ENCODE data around the gene HELZ.

The HELZ gene

DNA sequence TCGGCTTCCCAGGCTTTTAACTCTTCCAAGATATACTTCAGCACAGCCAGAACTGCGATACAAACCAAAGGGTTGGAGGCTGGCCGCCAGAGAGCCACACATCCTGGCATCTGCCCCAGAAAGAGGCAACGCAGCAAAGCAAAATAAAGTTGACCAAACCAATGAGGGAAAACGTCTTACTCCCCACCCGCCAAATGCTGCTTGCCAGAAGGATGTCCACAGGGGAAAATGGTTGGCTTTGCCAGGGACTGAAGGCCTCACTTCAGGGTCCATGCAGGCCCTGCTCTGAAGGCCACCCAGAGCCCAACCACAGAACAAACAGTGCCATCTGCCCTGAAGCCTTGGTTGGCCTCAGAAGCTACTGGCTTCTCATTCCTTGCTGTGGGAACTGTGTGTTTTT lies 185.6 kb downstream of the HELZ start:
- Histone ChIP-seq H3K4me1 (ENCODE audit: control insufficient read depth, insufficient read depth, low read length) (no peaks in the 10 kb centered on the region), H3K9me3 (ENCODE audit: control insufficient read depth, low read length) (no peaks in the 10 kb centered on the region), H3K27ac (ENCODE audit: insufficient read depth, low read depth, low read length, poor library complexity, severe bottlenecking) (no peak overlapping the region), H3K27me3 (ENCODE audit: control insufficient read depth, insufficient read depth, low read length, poor library complexity, severe bottlenecking) (no peaks in the 10 kb centered on the region), H3K36me3 (ENCODE audit: control insufficient read depth, insufficient read depth, low read length) (no peaks in the 10 kb centered on the region), H3K4me3 (ENCODE audit: insufficient read depth, low read depth, low read length) (no peak overlapping the region)
- 92 to 94% methylated on average over 6 of the region's 6 CpGs for WGBS, 2 experiments

DNA sequence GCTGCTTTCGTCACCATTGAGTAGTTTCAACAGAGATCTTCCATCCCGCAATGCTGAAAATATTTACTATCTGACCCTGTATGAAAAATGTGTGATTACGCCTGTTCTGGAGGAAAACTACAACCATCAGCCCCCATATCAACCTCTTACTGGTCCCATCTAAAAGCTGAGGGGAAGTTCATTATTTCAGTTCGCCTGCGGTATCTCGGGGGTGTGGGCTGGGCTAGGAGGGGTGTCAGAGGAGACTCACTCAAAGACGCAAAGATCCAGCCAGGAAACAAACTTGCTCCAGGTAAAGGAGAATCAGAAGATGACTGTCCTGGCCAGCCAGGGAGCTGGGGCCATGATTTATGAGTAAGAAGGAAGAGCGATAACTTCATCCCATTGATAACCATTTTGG lies 187.0 kb downstream of the HELZ start:
- no peaks in the 10 kb centered on the region for H3K9me3 ChIP-seq (ENCODE audit: control insufficient read depth, low read length)
- no peaks in the 10 kb centered on the region for H3K4me1 ChIP-seq (ENCODE audit: control insufficient read depth, insufficient read depth, low read length)
- H3K36me3 ChIP-seq (ENCODE audit: control insufficient read depth, insufficient read depth, low read length), result no peaks in the 10 kb centered on the region
- 95 to 99% methylated on average over 7 to 8 of the region's 8 CpGs for WGBS, 2 experiments
- no peak overlapping the region for H3K27ac ChIP-seq (ENCODE audit: insufficient read depth, low read depth, low read length, poor library complexity, severe bottlenecking)
- H3K4me3 ChIP-seq (ENCODE audit: insufficient read depth, low read depth, low read length), result no peak overlapping the region
- H3K27me3 ChIP-seq (ENCODE audit: control insufficient read depth, insufficient read depth, low read length, poor library complexity, severe bottlenecking), result no peaks in the 10 kb centered on the region

DNA sequence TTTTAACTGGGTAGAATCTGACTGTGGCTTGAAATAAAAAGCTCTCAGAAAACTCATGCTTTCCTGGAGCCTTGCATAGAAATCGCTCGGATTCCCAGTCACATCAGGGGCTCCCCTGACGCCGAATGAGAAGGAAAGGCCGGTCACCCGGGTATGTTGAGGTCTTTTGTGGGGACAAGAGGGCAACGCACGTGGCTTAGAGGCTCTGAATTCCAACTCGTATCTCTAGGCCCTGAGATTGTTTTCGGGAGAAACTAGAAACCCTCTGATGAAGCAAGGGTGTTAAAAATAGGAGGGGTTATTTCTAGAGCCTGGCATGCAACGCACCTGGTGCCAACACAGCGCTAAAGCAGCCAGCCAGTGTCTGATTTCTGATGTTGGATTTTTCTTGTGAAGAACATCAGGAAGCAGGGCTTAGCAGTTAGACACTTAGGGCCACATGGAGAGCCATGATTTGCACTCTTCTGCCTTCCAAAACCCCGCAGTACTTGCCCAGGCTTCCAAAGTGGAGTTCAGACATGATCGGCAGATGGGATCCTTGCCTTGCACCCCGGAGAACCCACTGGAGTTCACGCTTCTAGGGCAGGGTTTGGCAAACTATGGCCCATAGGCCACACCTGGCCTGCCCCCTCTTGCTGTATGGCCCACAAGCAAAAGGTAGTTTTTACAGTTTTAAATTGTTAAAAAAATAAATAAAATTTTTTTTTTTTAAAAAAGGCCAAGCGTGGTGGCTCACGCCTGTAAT lies 188.1 kb downstream of the HELZ start:
- Histone ChIP-seq H3K36me3 (ENCODE audit: control insufficient read depth, insufficient read depth, low read length) (no peaks in the 10 kb centered on the region), H3K9me3 (ENCODE audit: control insufficient read depth, low read length) (no peaks in the 10 kb centered on the region), H3K27ac (ENCODE audit: insufficient read depth, low read depth, low read length, poor library complexity, severe bottlenecking) (no peak overlapping the region), H3K4me1 (ENCODE audit: control insufficient read depth, insufficient read depth, low read length) (no peaks in the 10 kb centered on the region), H3K27me3 (ENCODE audit: control insufficient read depth, insufficient read depth, low read length, poor library complexity, severe bottlenecking) (no peaks in the 10 kb centered on the region), H3K4me3 (ENCODE audit: insufficient read depth, low read depth, low read length) (no peak overlapping the region)
- 91 to 92% methylated on average over 18 of the region's 18 CpGs for WGBS, 2 experiments

DNA sequence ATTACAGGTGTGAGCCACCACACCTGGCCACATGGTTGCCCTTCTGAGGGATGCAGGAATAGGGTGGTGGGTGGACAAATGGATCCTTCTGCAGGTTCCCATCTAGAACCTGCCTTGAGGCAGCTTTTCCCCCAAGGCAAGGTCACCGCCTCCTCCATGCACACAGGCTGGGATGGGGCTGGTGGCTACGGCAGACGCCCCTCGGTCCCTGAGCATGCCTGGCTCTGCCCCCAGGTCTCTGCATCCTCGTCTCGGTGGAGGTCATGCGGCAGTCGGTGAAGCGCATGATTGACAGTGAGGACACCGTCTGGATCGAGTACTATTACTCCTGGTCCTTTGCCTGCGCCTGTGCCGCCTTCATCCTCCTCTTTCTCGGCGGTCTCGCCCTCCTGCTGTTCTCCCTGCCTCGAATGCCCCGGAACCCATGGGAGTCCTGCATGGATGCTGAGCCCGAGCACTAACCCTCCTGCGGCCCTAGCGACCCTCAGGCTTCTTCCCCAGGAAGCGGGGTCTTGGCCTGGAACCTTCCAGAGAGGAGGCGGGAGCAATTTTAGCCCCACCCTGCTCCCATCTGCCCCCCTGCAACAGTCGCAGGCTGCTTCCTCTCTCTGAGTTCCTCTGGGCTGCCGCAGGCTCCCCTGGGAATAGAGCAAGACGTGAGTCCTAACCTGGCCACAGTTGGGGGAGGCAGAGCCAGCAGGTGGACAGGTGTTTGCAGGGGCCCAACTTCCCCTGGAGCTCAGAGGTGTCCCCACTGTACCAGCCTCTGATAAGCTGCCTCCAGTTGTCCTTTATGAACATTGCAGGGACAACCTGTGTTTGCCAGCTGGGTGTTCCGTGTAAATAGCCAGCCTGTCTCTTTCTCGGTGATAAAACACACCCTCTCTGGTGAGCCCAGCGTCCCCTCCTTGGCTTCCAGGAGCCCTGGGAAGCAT lies 188.9 kb downstream of the HELZ start:
- H3K27ac ChIP-seq (ENCODE audit: insufficient read depth, low read depth, low read length, poor library complexity, severe bottlenecking), result no peak overlapping the region
- no peak overlapping the region for H3K4me3 ChIP-seq (ENCODE audit: insufficient read depth, low read depth, low read length)
- 91 to 92% methylated on average over 29 of the region's 29 CpGs for WGBS, 2 experiments
- no peaks in the 10 kb centered on the region for H3K36me3 ChIP-seq (ENCODE audit: control insufficient read depth, insufficient read depth, low read length)
- H3K9me3 ChIP-seq (ENCODE audit: control insufficient read depth, low read length), result no peaks in the 10 kb centered on the region
- H3K27me3 ChIP-seq (ENCODE audit: control insufficient read depth, insufficient read depth, low read length, poor library complexity, severe bottlenecking), result no peaks in the 10 kb centered on the region
- H3K4me1 ChIP-seq (ENCODE audit: control insufficient read depth, insufficient read depth, low read length), result no peaks in the 10 kb centered on the region

DNA sequence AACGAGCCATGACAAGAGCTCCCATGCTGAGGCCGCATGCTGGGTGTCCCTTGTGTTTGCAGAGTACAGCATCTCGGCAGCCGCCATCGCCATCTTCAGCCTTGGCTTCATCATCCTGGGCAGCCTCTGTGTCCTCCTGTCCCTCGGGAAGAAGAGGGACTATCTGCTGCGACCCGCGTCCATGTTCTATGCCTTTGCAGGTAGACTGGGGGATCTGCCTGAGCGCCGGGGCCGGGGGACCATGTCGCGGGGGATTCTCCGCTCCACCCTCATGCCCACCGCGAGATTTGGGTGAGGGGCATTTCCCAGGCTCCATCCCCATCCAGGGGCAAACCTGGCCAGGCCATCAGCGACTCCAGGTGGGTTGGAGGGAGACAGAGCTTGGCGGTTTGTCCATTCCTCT lies 190.0 kb downstream of the HELZ start:
- 94 to 96% methylated on average over 19 of the region's 19 CpGs for WGBS, 2 experiments
- Histone ChIP-seq H3K36me3 (ENCODE audit: control insufficient read depth, insufficient read depth, low read length) (no peaks in the 10 kb centered on the region), H3K27ac (ENCODE audit: insufficient read depth, low read depth, low read length, poor library complexity, severe bottlenecking) (no peak overlapping the region), H3K4me1 (ENCODE audit: control insufficient read depth, insufficient read depth, low read length) (no peaks in the 10 kb centered on the region), H3K4me3 (ENCODE audit: insufficient read depth, low read depth, low read length) (no peak overlapping the region), H3K27me3 (ENCODE audit: control insufficient read depth, insufficient read depth, low read length, poor library complexity, severe bottlenecking) (no peaks in the 10 kb centered on the region), H3K9me3 (ENCODE audit: control insufficient read depth, low read length) (no peaks in the 10 kb centered on the region)

DNA sequence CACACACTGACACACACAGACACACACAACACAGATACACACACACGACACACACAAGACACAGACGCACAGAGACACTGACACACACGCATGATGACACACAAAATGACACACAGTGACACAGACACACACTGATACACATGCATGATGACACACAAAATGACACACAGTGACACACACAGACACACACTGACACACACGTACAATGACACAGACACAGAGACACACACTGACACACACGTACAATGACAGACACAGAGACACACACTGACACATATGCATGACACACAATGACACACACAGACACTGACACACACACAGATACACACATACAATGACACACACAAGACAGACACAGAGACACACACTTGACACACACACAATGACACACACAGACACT lies 190.4 kb downstream of the HELZ start:
- no peaks in the 10 kb centered on the region for H3K9me3 ChIP-seq (ENCODE audit: control insufficient read depth, low read length)
- no peak overlapping the region for H3K27ac ChIP-seq (ENCODE audit: insufficient read depth, low read depth, low read length, poor library complexity, severe bottlenecking)
- H3K27me3 ChIP-seq (ENCODE audit: control insufficient read depth, insufficient read depth, low read length, poor library complexity, severe bottlenecking), result no peaks in the 10 kb centered on the region
- WGBS, 2 experiments, result 70 to 73% methylated on average over 5 of the region's 5 CpGs
- no peak overlapping the region for H3K4me3 ChIP-seq (ENCODE audit: insufficient read depth, low read depth, low read length)
- no peaks in the 10 kb centered on the region for H3K4me1 ChIP-seq (ENCODE audit: control insufficient read depth, insufficient read depth, low read length)
- H3K36me3 ChIP-seq (ENCODE audit: control insufficient read depth, insufficient read depth, low read length), result no peaks in the 10 kb centered on the region

DNA sequence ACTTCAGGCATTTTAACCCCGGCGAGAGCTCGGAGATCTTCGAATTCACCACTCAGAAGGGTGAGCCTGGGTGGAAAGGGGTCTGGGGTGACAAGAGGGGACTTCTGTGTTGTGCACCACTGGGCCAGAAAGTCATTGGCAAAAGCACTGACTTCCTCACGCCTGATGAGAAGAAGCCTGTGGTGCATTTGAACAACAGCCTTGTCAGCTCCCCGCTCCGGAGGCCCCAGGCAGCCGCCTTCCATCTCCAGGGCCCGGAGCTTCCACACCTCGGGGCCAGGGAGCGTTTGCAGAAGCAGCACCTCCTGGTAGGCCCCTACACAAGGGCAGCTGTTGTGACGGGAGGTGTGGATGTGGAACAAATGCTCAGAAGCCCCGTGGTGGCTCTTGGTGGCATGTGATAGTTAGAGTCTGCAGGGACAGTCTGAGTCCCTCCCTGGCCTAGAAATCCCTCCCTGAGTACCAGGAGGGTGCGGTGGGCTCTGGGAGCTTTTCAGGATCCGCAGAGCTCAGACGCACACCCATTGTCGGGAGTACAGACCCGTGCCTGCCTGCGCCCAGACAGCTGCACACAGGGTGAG lies 190.9 kb downstream of the HELZ start:
- 88 to 93% methylated on average over 19 of the region's 19 CpGs for WGBS, 2 experiments
- Histone ChIP-seq H3K4me1 (ENCODE audit: control insufficient read depth, insufficient read depth, low read length) (no peaks in the 10 kb centered on the region), H3K27ac (ENCODE audit: insufficient read depth, low read depth, low read length, poor library complexity, severe bottlenecking) (no peak overlapping the region), H3K27me3 (ENCODE audit: control insufficient read depth, insufficient read depth, low read length, poor library complexity, severe bottlenecking) (no peaks in the 10 kb centered on the region), H3K9me3 (ENCODE audit: control insufficient read depth, low read length) (no peaks in the 10 kb centered on the region), H3K4me3 (ENCODE audit: insufficient read depth, low read depth, low read length) (no peak overlapping the region), H3K36me3 (ENCODE audit: control insufficient read depth, insufficient read depth, low read length) (no peaks in the 10 kb centered on the region)

DNA sequence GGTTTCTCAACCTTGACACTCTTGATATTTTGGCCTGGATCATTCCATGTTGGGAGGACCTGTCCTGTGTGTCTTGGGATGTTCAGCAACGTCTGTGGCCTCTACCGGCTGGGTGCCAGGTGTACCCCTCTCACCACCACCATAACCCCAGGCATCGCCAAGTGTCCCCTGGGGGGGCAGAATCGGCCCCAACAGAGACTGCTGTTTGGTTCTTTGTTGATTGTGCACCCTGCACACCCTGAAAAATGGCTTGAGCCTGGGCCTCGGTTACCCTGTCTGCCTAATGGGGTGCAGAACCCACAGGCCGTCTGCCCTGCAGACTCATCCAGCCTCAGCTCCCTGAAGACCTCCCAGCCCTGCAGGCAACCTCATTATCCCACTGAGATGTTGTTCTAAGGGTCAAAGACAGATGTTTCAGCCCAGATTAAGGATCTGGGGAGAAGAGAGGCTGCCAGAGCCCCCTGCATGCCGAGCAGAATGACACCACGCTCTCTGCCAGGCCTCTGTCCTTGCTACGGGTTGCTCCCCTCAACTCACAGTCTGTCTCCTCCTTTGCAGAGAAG lies 191.5 kb downstream of the HELZ start:
- WGBS, 2 experiments, result 82 to 92% methylated on average over 9 of the region's 9 CpGs
- Histone ChIP-seq H3K4me3 (ENCODE audit: insufficient read depth, low read depth, low read length) (no peak overlapping the region), H3K9me3 (ENCODE audit: control insufficient read depth, low read length) (peaks cover 4% of the 10 kb centered on the region), H3K27me3 (ENCODE audit: control insufficient read depth, insufficient read depth, low read length, poor library complexity, severe bottlenecking) (no peaks in the 10 kb centered on the region), H3K27ac (ENCODE audit: insufficient read depth, low read depth, low read length, poor library complexity, severe bottlenecking) (no peak overlapping the region), H3K36me3 (ENCODE audit: control insufficient read depth, insufficient read depth, low read length) (no peaks in the 10 kb centered on the region), H3K4me1 (ENCODE audit: control insufficient read depth, insufficient read depth, low read length) (no peaks in the 10 kb centered on the region)

DNA sequence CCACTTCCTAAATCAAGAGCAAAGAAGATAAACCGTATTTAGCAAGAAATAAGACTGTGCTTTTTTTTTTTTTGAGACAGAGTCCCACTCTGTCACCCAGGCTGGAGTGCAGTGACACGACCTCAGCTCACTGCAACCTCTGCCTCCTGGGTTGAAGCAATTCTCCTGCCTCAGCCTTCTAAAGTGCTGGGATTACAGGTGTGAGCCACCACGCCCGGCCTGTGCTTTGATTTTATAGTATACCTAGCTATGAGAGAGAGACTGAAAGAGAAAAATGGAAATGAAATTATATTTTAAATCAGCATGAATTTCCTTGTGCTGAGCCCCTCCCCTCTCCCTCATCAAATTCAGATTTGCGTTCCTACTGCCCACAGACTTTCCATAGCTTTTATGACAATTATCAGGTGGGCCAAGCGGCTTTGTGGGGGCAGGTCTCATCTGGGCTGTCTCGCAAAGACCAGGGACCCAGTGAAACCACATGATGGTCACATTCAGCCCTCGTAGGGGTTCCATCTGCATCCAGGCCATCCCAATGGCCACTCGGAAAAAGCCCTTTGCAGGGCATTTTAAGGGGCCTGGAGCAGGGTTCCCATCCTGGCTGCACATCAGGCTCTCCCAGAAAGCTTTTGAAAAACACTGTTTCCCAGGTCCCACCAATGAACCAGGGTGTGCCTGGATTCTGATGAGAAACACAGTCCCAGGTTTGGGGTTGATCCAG lies 192.1 kb downstream of the HELZ start:
- no peaks in the 10 kb centered on the region for H3K4me1 ChIP-seq (ENCODE audit: control insufficient read depth, insufficient read depth, low read length)
- H3K4me3 ChIP-seq (ENCODE audit: insufficient read depth, low read depth, low read length), result no peak overlapping the region
- peaks cover 4% of the 10 kb centered on the region for H3K9me3 ChIP-seq (ENCODE audit: control insufficient read depth, low read length)
- no peaks in the 10 kb centered on the region for H3K27me3 ChIP-seq (ENCODE audit: control insufficient read depth, insufficient read depth, low read length, poor library complexity, severe bottlenecking)
- 89 to 92% methylated on average over 9 of the region's 9 CpGs for WGBS, 2 experiments
- H3K36me3 ChIP-seq (ENCODE audit: control insufficient read depth, insufficient read depth, low read length), result no peaks in the 10 kb centered on the region
- H3K27ac ChIP-seq (ENCODE audit: insufficient read depth, low read depth, low read length, poor library complexity, severe bottlenecking), result no peak overlapping the region
